NOMO-1 treated with dmso at 0.1 percent for 144 hours (cell line): ENCODE data around the gene MT3.
"Not testable (repeated sequence)": the region's sequence is repeated elsewhere in the genome, so short reads cannot be mapped to it uniquely, and the experiment has no call there.

Experiments
- DNase-seq: peaks from one replicate; lab custom pipeline; 2025; ENCODE audit not compliant: unreplicated experiment; lab: John Stamatoyannopoulos, UW

Gene MT3

DNA sequence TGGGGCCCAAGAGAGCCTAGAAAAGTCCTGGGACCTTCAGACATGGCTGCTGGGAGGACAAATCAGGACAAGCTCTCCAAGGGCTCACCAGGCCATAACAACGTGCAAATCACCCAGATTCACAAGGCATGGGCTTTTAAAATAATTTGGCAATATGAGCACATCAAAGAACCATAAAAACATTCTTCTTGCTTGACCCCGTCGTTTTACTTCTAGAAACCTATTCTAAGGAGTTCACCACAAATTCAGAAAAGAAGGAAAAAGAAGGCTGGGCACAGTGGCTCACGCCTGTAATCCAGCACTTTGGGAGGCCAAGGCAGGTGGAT is 12.1 kb upstream of the MT3 start:
- no peak for DNase-seq

DNA sequence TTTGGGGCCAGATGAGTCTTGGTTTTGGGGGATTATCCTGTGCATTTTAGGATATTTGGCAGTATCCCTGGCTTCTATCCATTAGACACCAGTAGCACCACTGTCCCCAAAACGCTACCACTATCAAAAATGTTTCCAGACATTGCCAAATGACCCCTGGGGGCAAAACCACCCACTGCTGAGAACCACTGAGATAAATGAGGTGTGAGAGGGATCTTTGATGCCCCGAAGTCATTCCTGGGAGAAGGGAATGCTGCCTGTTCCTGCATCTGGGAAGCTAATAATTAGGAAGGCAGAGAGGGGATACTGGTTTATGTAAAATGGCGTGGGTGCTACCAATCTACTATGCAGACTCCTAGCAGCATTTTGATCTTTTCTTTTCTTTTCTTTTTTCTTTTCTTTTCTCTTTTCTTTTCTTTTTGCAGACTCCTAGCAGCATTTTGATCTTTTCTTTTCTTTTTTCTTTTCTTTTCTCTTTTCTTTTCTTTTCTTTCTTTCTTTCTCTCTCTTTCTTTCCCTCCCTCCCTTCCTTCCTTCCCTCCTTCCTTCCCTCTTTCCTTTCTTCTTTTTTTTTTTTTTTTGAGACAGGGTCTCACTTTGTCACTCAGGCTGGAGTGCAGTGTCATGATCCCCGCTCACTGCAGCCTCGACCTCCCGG is 8.8 kb upstream of the MT3 start:
- DNase-seq, result no peak

DNA sequence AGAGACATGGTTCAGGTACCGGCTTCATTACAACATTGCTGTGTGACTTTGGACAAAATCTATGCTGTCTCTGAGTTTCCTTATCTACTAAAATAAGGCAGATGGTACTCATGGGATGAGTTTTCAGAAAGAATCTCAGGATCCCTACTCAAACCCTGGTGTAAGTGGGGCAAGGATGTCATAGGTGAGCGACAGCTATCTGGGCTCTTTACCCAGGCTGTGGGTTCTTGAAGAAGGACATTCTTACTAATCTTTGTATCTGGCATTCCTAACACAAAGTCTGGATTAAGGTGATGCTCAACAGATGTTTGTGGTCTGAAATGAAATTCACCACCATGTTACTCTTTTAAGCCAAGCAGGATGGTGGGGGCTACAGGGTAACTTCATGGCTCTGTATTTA is 6.4 kb upstream of the MT3 start:
- not testable (repeated sequence) for DNase-seq

DNA sequence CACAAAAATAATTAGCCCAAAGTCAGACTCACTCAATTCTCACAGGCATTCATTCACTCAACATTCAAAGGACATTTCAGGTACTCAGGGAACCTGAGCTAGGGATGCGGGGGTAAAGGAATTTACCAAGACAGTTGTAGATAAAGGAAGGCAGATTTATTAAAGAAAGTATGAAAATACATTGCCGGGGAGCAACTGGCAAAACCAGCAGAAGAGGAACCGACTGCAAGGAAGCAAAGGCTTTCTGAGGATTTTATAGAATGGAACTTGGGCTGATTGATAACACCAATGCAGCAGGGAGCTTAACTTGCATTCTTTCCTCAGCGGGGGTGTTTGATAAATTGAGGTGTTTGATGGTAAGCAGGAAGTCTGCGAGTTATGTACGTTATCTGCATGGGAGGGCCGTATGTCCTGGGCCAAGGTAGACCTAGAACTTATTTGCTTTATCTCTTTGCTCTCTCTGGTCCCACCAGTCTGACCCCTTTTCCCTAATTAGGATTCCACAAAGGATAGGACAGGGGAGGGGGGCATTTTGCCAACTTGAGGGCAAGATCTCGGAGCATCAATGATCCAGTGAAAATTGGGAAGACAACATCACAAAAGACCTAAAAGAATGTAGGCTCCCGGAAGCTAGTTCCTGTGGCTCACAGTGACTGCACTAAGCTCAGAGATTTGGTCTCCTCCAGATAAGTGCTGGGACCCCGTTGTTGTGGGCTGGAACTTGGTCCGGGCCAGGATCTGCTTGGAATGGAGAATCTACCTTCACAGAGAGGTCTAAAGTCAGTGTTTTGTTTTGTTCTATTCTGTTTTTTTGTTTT is 5.8 kb upstream of the MT3 start:
- no peak for DNase-seq

DNA sequence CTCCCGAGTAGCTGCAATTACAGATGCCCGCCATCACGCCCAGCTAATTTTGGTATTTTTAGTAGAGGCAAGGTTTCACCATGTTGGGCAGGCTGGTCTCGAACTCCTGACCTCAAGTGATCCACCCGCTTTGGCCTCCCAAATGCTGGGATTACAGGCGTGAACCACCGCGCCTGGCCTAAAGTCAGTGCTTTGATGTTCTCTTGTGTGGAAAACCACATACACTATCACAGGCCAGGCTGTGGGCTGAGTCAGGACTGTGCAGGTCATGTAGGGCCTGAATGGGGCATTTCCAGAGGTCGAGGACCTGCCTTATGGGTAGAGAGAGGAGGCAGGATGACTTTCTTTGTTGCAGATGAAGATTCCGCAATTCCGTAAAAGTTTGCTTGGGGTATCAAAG is 5.1 kb upstream of the MT3 start:
- DNase-seq, result no peak

DNA sequence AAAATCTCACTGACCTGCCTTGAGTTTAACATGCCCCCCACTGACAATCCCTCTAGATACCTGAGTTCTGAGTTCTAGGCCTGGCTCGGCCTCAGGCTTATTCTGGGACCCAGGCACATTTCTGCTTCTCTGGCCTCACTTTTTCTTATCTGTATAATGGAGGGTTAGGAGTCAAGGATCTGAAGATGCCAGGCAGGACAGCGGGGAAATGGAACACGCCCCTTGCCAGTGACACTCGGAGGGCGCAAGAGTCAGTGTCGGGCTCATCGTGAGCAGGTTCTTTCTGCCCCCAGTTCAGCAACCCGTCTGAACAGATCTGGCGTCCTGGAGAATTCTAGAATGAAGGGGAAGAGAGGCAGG is 567 bp upstream of the MT3 start:
- no peak for DNase-seq

DNA sequence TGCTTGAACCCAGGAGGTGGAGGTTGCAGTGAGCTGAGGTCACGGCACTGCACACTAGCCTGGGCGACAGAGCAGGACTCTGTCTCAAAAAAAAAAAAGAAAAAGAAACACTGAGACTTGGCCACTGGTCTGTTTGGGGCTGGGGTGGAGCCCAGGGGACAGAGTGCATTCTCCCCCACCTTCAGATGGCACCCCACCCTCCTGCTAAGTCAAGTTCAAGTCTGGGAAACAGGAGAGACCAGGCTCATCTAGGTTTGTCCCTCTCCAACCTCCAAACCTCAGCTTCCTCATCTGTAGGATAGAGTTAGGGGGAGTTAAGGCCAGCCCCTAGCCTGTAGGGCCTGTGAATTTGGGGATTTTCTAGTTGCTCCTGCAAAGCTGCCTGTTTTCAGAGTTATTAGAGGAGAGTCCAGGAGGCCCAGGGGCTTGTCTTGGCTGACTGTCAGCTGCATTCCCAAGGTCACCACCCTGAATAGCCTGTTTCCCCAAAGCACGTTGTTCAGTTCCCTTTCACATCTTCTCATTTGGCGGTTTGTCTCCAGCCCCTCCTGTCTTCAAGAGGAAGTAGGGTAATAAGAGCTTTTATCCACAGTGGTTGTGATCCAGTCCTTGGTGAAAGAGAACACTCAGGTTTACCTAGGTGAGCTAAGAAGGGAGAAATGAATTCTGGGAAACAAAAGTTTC is 2.2 kb downstream of the MT3 start:
- DNase-seq, result peak; percentile 68

DNA sequence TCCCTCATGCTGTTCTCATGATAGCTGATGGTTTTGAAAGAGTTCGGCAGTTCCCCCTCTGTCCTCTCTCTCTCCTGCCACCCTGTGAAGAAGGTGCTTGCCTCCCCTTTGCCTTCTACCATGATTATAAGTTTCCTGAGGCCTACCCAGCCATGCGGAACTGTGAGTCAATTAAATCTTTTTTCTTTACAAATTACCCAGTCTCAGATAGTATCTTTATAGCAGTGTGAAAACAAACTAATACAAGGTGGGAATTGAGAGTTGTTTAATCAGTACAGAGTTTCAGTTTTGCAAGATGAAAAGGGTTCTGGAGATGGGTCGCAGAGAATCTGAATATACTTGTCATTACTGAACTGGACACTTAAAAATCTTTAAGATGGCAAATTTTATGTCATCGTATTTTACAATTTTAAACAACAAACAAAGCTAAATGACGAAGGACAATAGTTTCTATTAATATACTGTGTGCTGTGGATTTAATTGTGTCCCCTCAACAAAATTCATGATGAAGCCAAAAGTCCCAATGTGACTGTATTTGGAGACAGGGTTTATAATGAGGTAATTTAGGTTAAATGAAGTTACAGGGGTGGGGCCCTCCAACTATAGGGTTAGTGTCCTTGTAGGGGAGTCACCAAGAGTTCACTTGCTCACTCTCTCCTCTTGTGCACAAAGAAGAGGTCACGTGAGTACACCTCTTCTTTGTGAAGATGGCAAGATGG is 4.4 kb downstream of the MT3 start:
- DNase-seq, result no peak

DNA sequence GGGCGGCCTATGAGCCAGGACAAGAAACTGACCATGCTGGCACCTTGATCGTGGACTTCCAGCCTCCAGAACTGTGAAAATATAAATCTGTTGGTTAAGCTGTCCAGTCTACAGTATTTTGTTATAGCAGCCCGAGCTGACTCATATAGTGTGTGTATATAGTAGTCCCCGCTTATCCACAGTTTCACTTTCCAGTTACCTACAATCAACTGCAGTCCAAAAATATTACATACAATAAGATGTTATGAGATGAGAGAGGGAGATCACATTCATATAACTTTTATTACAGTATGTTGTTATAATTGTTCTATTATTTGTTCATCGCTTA is 4.9 kb downstream of the MT3 start:
- no peak for DNase-seq

GRCh38 chr16:56600398-56600999 is 11.2 kb downstream of the MT3 start:
- DNase-seq, result peak; percentile 31

DNA sequence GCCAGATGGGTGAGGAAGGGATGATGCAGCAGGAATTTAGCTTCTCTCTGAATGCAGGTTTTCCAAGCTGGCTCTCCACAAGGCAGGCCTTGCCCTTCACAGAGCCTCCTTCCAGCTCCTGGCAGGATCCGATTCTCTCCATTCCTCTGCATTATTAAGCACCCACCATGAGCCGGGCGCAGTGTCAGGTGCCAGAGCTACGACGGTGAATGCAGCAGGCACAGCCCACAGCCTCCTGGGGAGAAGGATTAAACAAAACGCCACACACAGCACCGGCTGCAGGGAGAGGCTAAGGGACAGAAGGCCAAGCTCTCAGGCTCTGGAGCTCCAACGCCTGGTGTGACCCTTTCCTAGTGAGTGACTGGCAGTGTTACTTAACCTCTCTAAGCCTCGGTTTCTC is 12.0 kb downstream of the MT3 start:
- DNase-seq, result no peak

- DNase-seq, result no peak
Observed at GRCh38 chr16:56603589-56603988, 14.3 kb downstream of the MT3 start.

- DNase-seq, result no peak
Observed at GRCh38 chr16:56604966-56605365, 15.6 kb downstream of the MT3 start.

DNA sequence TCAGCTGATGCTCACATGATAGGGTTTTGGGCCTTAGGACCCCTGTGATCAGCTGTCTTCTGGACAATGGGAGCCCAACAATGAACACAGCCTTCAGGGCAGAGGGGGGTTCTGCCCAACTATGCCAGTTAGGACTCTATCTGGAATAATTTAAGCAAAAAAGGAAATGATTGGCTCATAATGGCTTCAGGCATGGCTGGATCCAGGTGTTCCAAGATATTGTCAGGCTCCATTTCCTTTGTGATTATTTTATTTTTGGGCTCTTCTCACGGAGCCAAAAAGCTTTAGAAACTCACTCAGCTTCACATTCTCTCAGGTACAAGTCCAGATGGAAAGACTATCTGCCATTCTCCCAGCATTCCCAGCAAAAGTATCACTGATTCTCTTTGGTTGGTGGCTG is 16.1 kb downstream of the MT3 start:
- DNase-seq, result no peak

DNA sequence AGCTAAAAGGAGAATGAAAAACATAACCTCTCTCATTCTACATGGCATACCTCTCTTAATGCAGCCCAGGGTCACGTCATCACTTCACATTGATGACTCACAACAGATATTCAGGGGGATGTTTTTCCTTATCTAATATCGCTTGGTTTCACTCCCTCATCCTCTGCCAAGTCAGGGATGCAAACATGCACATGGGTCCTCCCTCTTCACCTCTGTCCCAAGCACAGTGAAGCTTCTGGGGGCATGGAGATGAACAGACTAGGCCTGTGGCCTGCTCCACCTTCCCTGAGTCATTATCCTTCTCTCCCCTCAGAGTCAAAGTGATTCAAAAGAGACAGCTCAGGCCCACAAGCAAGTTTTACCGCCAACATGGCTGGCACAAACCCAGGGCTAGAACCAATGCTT is 16.7 kb downstream of the MT3 start:
- DNase-seq, result no peak

- DNase-seq, result no peak
Observed at GRCh38 chr16:56606476-56607108, 17.3 kb downstream of the MT3 start.

DNA sequence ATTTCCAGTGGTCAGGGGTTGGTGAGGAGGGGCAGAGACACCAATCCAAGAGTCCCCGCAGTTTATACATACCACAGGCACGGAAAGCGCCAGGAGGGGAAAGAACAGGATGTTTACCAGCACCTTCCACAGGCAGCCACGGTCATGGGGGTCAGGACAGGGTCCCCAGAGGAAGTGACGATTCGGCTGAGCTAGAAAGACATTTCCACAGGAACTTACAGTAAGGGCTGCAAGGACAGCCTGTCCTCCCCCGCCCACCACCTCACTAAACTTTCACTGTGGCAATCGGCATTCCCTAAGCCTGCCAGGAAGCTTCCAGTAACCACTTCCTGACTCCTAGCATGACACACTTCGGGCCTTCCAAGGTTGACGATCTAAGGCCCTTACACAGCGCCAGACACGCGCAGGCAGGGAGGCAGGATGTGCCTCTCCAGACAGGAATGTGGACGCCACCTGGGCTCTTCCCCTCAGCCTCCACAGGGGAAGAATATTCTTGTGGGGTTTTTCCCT is 17.8 kb downstream of the MT3 start:
- no peak for DNase-seq

- no peak for DNase-seq
Observed at GRCh38 chr16:56607675-56608042, 18.3 kb downstream of the MT3 start.

- peak; percentile 100 for DNase-seq
Observed at GRCh38 chr16:56608043-56608875, 18.9 kb downstream of the MT3 start, which contains the start of gene MT2A. MT2A (plus strand) TSS chr16:56608584; CDS start chr16:56608656, 72 bp downstream.
